ENCODE data around the gene PPL. TPM values are rescaled to one million over a fixed set of nuclear protein-coding genes. Genes with fewer than 3 reads are reported as not detected.

PPL gene
- total and polyA plus RNA-seq, 2 donors (not counting 3 experiments of a cell fraction or from before 2014, with no cell fraction given): 0.07 to 0.20 TPM

- BruUV-seq (replicated peaks): no TSS peak
- H3K9ac ChIP-seq (replicated peaks; ENCODE audit: extremely low read depth, insufficient read depth, low read length): no peak overlapping the region
- H3K4me2 ChIP-seq (ENCODE audit: insufficient read depth, low read length): no peak overlapping the region
- no peaks in the 10 kb centered on the region for H3K9me1 ChIP-seq (replicated peaks; ENCODE audit: control insufficient read depth, extremely low read depth, insufficient read depth, low read length)
- no peak for TF ChIP-seq POLR2A (IDR thresholded peaks at IDR 0.05; ENCODE audit: low read depth, low read length)
- TF ChIP-seq GATA2 (IDR thresholded peaks at IDR 0.05; ENCODE audit: insufficient read depth, insufficient read length, low read depth, low read length): no peak
- TF ChIP-seq EZH2 (IDR thresholded peaks at IDR 0.05; ENCODE audit: borderline replicate concordance, low read depth, low read length, severe bottlenecking): no peak
- no peak for TF ChIP-seq MAX (IDR thresholded peaks at IDR 0.05; ENCODE audit: insufficient read depth, insufficient read length)
- no peak for TF ChIP-seq MYC (IDR thresholded peaks at IDR 0.05; ENCODE audit: low read depth, low read length)
- ChIA-PET CTCF (interaction anchor here (0.6 kb wide), 1 partner anchor 38 kb away, joined by 3 read pairs; no protein-coding TSS in a partner anchor), POLR2A (no interaction called here)
- FAIRE-seq (no peak), DNase-seq (ENCODE audit: low read depth, low spot score) (no peak)
- H3K4me1 ChIP-seq (ENCODE audit: control insufficient read depth, extremely low read depth, insufficient read depth, low read length): no peaks in the 10 kb centered on the region
- H3K27me3 ChIP-seq (ENCODE audit: control insufficient read depth in 2 of 2, insufficient read depth in 2 of 2, low read length in 2 of 2): no peaks in the 10 kb centered on the region
- dilution Hi-C loops (cut with MboI; ENCODE audit: extremely low pct_ligation_motif_present, low sequenced_read_pairs): no loop called here
- peaks cover 57% of the 10 kb centered on the region for H3K79me2 ChIP-seq (ENCODE audit: control insufficient read depth, insufficient read depth, low read length)
- no peak overlapping the region for H2AFZ ChIP-seq (ENCODE audit: low read depth, low read length)
- H3K4me3 ChIP-seq (replicated peaks in 1 of 3; ENCODE audit: insufficient read depth in 1 of 3, low read depth in 1 of 3, low read length in 3 of 3): no peak overlapping the region
- no peaks in the 10 kb centered on the region for H4K20me1 ChIP-seq (replicated peaks; ENCODE audit: control insufficient read depth, extremely low read depth, insufficient read depth, low read length)
- intact Hi-C loops (cut with micrococcal nuclease): no loop called here
- H3K27ac ChIP-seq (ENCODE audit: insufficient read depth, low read depth, low read length): no peak overlapping the region
- no peaks in the 10 kb centered on the region for H3K9me3 ChIP-seq (replicated peaks; ENCODE audit: control insufficient read depth, insufficient read depth, low read length)
- H3K36me3 ChIP-seq (ENCODE audit: control insufficient read depth in 2 of 2, extremely low read depth in 1 of 2, insufficient read depth in 2 of 2, low read length in 2 of 2): peaks cover 12 to 30% of the 10 kb centered on the region in 2 experiments
These were observed 68.4 kb downstream of the PPL start for GRCh38 chr16:4868535-4868934.

DNA sequence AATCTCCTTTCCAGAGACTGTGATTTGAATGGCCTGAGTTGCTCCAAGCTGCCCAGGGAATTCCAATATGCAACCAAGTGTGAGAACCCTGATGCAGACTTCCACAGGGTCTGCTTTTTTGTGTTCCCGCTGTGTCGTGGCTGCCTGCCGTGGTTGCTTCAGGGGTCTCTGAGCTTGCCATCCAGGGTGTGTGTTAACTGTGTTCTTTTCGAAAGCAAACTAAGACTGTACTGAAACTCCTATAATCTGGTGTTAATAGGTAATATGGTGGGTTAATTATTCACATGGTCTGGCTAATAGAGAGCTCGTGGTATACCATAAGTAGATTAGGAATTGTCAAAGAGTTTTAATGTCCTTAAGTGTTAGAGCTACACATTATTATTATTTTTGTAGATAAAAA lies 68.9 kb downstream of the PPL start:
- FAIRE-seq (no peak), DNase-seq (ENCODE audit: low read depth, low spot score) (no peak)
- Histone ChIP-seq H3K79me2 (ENCODE audit: control insufficient read depth, insufficient read depth, low read length) (peaks cover 62% of the 10 kb centered on the region), H3K36me3 (ENCODE audit: control insufficient read depth in 2 of 2, extremely low read depth in 1 of 2, insufficient read depth in 2 of 2, low read length in 2 of 2) (peaks cover 7 to 27% of the 10 kb centered on the region in 2 experiments), H3K9ac (replicated peaks; ENCODE audit: extremely low read depth, insufficient read depth, low read length) (no peak overlapping the region), H3K4me3 (replicated peaks in 1 of 3; ENCODE audit: insufficient read depth in 1 of 3, low read depth in 1 of 3, low read length in 3 of 3) (no peak overlapping the region), H2AFZ (ENCODE audit: low read depth, low read length) (no peak overlapping the region), H3K9me3 (replicated peaks; ENCODE audit: control insufficient read depth, insufficient read depth, low read length) (no peaks in the 10 kb centered on the region), H3K27ac (ENCODE audit: insufficient read depth, low read depth, low read length) (no peak overlapping the region), H3K4me2 (ENCODE audit: insufficient read depth, low read length) (no peak overlapping the region), H3K27me3 (ENCODE audit: control insufficient read depth in 2 of 2, insufficient read depth in 2 of 2, low read length in 2 of 2) (no peaks in the 10 kb centered on the region), H3K9me1 (replicated peaks; ENCODE audit: control insufficient read depth, extremely low read depth, insufficient read depth, low read length) (no peaks in the 10 kb centered on the region), H4K20me1 (replicated peaks; ENCODE audit: control insufficient read depth, extremely low read depth, insufficient read depth, low read length) (no peaks in the 10 kb centered on the region), H3K4me1 (ENCODE audit: control insufficient read depth, extremely low read depth, insufficient read depth, low read length) (no peaks in the 10 kb centered on the region)
- BruUV-seq (replicated peaks): no TSS peak
- ChIA-PET POLR2A (no interaction called here), CTCF (no interaction called here)
- TF ChIP-seq JUN (IDR thresholded peaks at IDR 0.05; ENCODE audit: borderline replicate concordance, insufficient read depth, insufficient read length, low read depth) (no peak), FOS (IDR thresholded peaks at IDR 0.05; ENCODE audit: borderline replicate concordance, insufficient read depth, low read length) (no peak), MYC (IDR thresholded peaks at IDR 0.05; ENCODE audit: low read depth, low read length) (no peak), POLR2AphosphoS5 (IDR thresholded peaks at IDR 0.05; ENCODE audit: insufficient read depth, low read depth, low read length) (no peak), GATA2 (IDR thresholded peaks at IDR 0.05; ENCODE audit: insufficient read depth, insufficient read length, low read depth, low read length) (no peak)
- TF ChIP-seq, protein P1, sequence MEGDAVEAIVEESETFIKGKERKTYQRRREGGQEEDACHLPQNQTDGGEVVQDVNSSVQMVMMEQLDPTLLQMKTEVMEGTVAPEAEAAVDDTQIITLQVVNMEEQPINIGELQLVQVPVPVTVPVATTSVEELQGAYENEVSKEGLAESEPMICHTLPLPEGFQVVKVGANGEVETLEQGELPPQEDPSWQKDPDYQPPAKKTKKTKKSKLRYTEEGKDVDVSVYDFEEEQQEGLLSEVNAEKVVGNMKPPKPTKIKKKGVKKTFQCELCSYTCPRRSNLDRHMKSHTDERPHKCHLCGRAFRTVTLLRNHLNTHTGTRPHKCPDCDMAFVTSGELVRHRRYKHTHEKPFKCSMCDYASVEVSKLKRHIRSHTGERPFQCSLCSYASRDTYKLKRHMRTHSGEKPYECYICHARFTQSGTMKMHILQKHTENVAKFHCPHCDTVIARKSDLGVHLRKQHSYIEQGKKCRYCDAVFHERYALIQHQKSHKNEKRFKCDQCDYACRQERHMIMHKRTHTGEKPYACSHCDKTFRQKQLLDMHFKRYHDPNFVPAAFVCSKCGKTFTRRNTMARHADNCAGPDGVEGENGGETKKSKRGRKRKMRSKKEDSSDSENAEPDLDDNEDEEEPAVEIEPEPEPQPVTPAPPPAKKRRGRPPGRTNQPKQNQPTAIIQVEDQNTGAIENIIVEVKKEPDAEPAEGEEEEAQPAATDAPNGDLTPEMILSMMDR (IDR thresholded peaks at IDR 0.05; ENCODE audit: extremely low read depth in 1 of 2, insufficient read depth in 1 of 2, low read depth in 1 of 2, low read length in 2 of 2): no peak
- dilution Hi-C loops (cut with MboI; ENCODE audit: extremely low pct_ligation_motif_present, low sequenced_read_pairs) (no loop called here), intact Hi-C loops (cut with micrococcal nuclease) (no loop called here)
